A549 (cell line): ENCODE measurements around the gene HOXD10. TPM values are rescaled to one million over a fixed set of nuclear protein-coding genes. Genes with fewer than 3 reads are reported as not detected.
A peak's percentile ranks its signal among the peaks of the same experiment; 100 is the strongest.

Experiments used
- ATAC-seq, 2 experiments: fragments of 200-7000 bp in 1 of 2; fragments of >200 bp in 1 of 2; cut with Nextera tagmentation in 1 of 2; cut with Tn5 transposase in 1 of 2; 3 replicates each; pipeline versions ENCODE4 v1.8.0 to v1.9.1; 2018 to 2020; ENCODE audit warnings: mild to moderate bottlenecking in 1 of 2, moderate library complexity in 1 of 2
- CTCF ChIA-PET: fragments of 300-600 bp; sonication (Branson Sonifier 250); formaldehyde crosslinking; extraction: SDS; loops from one replicate; lab custom pipeline; 2021; ENCODE audit warnings: antibody characterized with exemption, inconsistent platforms; lab: Yijun Ruan, JAX
- POLR2A ChIA-PET: fragments of 350-600 bp; formaldehyde crosslinking; extraction: SDS; loops from one replicate; lab custom pipeline; 2021; ENCODE audit warnings: antibody characterized with exemption, inconsistent platforms; lab: Yijun Ruan, JAX
- DNase-seq, 2 experiments: peaks; one replicate each; pipeline versions ENCODE4 v3.0.0 to v3.0.0-alpha.2; 2011 to 2016; ENCODE audit warnings: low read depth in 1 of 2, low spot score in 1 of 2
- FAIRE-seq: peaks from 2 replicates; lab custom pipeline; 2011; peaks lifted over from hg19 to GRCh38; lab: Jason Lieb, UNC
- H3K27ac ChIP-seq, 2 experiments: fragments of >200 bp; sonication (Bioruptor Twin); formaldehyde crosslinking; 3 replicates each; pipeline ENCODE4 v1.5.1; 2016 to 2017
- H3K4me1 ChIP-seq: fragments of >200 bp; sonication (Bioruptor Twin); formaldehyde crosslinking; 3 replicates; pipeline ENCODE4 v1.6.1; 2016
- H3K4me2 ChIP-seq: fragments of >200 bp; sonication (Bioruptor Twin); formaldehyde crosslinking; 3 replicates; pipeline ENCODE4 v1.6.1; 2016
- H3K4me3 ChIP-seq: fragments of >200 bp; sonication (Bioruptor Twin); formaldehyde crosslinking; 3 replicates; pipeline ENCODE4 v1.5.1; 2016
- H3K9me3 ChIP-seq: fragments of >200 bp; sonication (Bioruptor Twin); formaldehyde crosslinking; 3 replicates; pipeline ENCODE4 v1.6.1; 2016
- BHLHE40 ChIP-seq: IDR thresholded peaks from 2 replicates; pipeline ENCODE4 v1.6.1; 2012; ENCODE audit warnings: low read depth, low read length, inconsistent platforms
- CEBPB ChIP-seq, 2 experiments: fragments of >200 bp in 1 of 2; sonication (Bioruptor Twin) in 1 of 2; formaldehyde crosslinking in 1 of 2; IDR thresholded peaks; 2 replicates each; pipeline ENCODE4 v1.6.1; 2012 to 2016
- CHD2 ChIP-seq: fragments of 150-350 bp; IDR thresholded peaks from 2 replicates; pipeline ENCODE4 v1.6.1; 2014; ENCODE audit warnings: low read length; ENCODE audit not compliant: partially characterized antibody
- CTCF ChIP-seq: fragments of >200 bp; sonication (Bioruptor Twin); formaldehyde crosslinking; IDR thresholded peaks from 3 replicates; pipeline ENCODE4 v1.5.1; 2016
- EHF ChIP-seq: fragments of 250-450 bp; sonication (Bioruptor Pico); IDR thresholded peaks from 2 replicates; pipeline ENCODE4 v1.5.0; 2020; ENCODE audit warnings: mild to moderate bottlenecking
- ELK1 ChIP-seq: fragments of 150-350 bp; IDR thresholded peaks from 2 replicates; pipeline ENCODE4 v1.6.1; 2014; ENCODE audit warnings: low read depth, mild to moderate bottlenecking, low read length
- FOSB ChIP-seq: fragments of 250-450 bp; sonication (Bioruptor Pico); IDR thresholded peaks from 2 replicates; pipeline ENCODE4 v1.5.0; 2020; ENCODE audit warnings: mild to moderate bottlenecking, moderate library complexity
- FOSL2 ChIP-seq, 2 experiments: fragments of 450-650 bp in 1 of 2; fragments of >200 bp in 1 of 2; sonication (Bioruptor Twin) in 1 of 2; formaldehyde crosslinking; IDR thresholded peaks; 2 replicates each; pipeline versions ENCODE4 v1.5.0 to v1.6.1; 2016 to 2020; ENCODE audit warnings: mild to moderate bottlenecking in 1 of 2, moderate library complexity in 1 of 2
- HEYL ChIP-seq: fragments of 250-450 bp; sonication (Bioruptor Pico); IDR thresholded peaks from 2 replicates; pipeline ENCODE4 v1.8.0; 2021; ENCODE audit warnings: mild to moderate bottlenecking, moderate library complexity
- JUNB ChIP-seq: fragments of >200 bp; sonication (Bioruptor Twin); formaldehyde crosslinking; IDR thresholded peaks from 2 replicates; pipeline ENCODE4 v1.6.1; 2016
- KDM1A ChIP-seq: fragments of 200-600 bp; sonication (generic); IDR thresholded peaks from 2 replicates; pipeline ENCODE4 v1.6.1; 2016; ENCODE audit warnings: low read depth, mild to moderate bottlenecking
- MAZ ChIP-seq: fragments of 150-350 bp; IDR thresholded peaks from 2 replicates; pipeline ENCODE4 v1.6.1; 2014; ENCODE audit warnings: antibody characterized with exemption, low read depth, low read length, borderline replicate concordance
- MYC ChIP-seq: IDR thresholded peaks from 2 replicates; pipeline ENCODE4 v1.6.1; 2012; ENCODE audit warnings: mild to moderate bottlenecking, inconsistent platforms, low read length, improper control_type of control experiment, borderline replicate concordance
- NR3C1 ChIP-seq: fragments of >200 bp; sonication (Bioruptor Twin); formaldehyde crosslinking; IDR thresholded peaks from 3 replicates; pipeline ENCODE4 v1.6.1; 2017
- POLR2AphosphoS2 ChIP-seq: conservative IDR thresholded peaks from 2 replicates; pipeline ENCODE4 v1.6.1; 2012; ENCODE audit warnings: low read length, improper control_type of control experiment, inconsistent platforms
- RAD21 ChIP-seq, 2 experiments: fragments of >200 bp in 1 of 2; sonication (Bioruptor Twin) in 1 of 2; formaldehyde crosslinking in 1 of 2; IDR thresholded peaks in 1 of 2; conservative IDR thresholded peaks in 1 of 2; 2 replicates in 1 of 2; 3 replicates in 1 of 2; pipeline ENCODE4 v1.6.1; 2012 to 2018; ENCODE audit warnings: inconsistent platforms in 1 of 2
- RARB ChIP-seq: fragments of 250-450 bp; sonication (Bioruptor Pico); IDR thresholded peaks from 2 replicates; pipeline ENCODE4 v1.8.0; 2021; ENCODE audit warnings: mild to moderate bottlenecking, moderate library complexity
- RFX5 ChIP-seq: fragments of 450-650 bp; IDR thresholded peaks from 2 replicates; pipeline ENCODE4 v1.7.1; 2014; ENCODE audit warnings: antibody characterized with exemption, mild to moderate bottlenecking, moderate library complexity
- SREBF2 ChIP-seq: fragments of 450-650 bp; IDR thresholded peaks from 2 replicates; pipeline ENCODE4 v1.6.1; 2014; ENCODE audit warnings: mild to moderate bottlenecking, moderate library complexity
- TFCP2L1 ChIP-seq: fragments of 250-450 bp; sonication (Bioruptor Pico); IDR thresholded peaks from 2 replicates; pipeline ENCODE4 v1.5.0; 2021; ENCODE audit warnings: mild to moderate bottlenecking
- ZSCAN20 ChIP-seq: fragments of 250-450 bp; sonication (Bioruptor Pico); IDR thresholded peaks from 2 replicates; pipeline ENCODE4 v1.8.0; 2022; ENCODE audit warnings: mild to moderate bottlenecking, moderate library complexity
- WGBS: methylation state at CpG from one replicate; pipeline ENCODE4 v1.1.6; 2017; ENCODE audit errors: missing lambda C conversion rate; 5-methylcytosine and 5-hydroxymethylcytosine counted together
- polyA plus RNA-seq, 4 experiments: library from polyadenylated mRNA; depleted of rRNA in 3 of 4; stranded (reverse); fragments of >200 nt; fragmentation: RNase III in 1 of 4; extraction: RNeasy Plus Mini Kit Qiagen cat#74134 plus additional on column Dnase treatment in 1 of 4; gene quantifications; 2 replicates in 3 of 4; 3 replicates in 1 of 4; pipeline ENCODE4 v1.2.3, GENCODE V29; 2011 to 2017
- TF ChIP-seq, protein P1 (sequence below): fragments of 250-450 bp; sonication (Bioruptor Pico); IDR thresholded peaks from 2 replicates; pipeline ENCODE4 v1.5.0; 2021; ENCODE audit warnings: mild to moderate bottlenecking, moderate library complexity, borderline replicate concordance

Gene HOXD10
- polyA plus RNA-seq, 2 of the 4 experiments (the other 2 are of a cell fraction), result 4.3 to 4.8 TPM

DNA sequence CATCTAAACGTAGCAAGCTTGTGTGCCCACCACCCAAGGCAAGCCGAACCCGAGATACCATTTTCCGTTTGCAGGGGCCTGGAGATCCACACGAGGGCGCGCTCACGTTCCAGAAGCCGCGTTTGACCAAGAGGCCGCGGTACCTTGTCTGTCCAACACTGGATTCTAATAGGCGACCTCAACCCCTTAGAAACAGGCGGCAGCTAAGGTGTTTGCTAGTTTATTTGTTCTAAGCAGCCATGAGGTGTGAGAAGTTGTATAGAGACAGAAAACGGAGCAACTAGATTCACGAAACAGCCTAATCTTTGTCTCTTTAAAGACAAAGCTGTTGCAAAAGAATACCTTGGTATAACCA is 5.3 kb upstream of the HOXD10 start (continued):
- TF ChIP-seq FOSL2 (IDR thresholded peaks at IDR 0.05) (no peak), FOSL2 (CRISPR knock-in tag; IDR thresholded peaks at IDR 0.05) (no peak), MYC (no peak), EHF (CRISPR knock-in tag) (no peak), BHLHE40 (no peak), SREBF2 (no peak), CTCF (peak; percentile 82), RARB (CRISPR knock-in tag) (no peak), JUNB (no peak), NR3C1 (no peak), CEBPB (IDR thresholded peaks at IDR 0.05) (no peak)
- TF ChIP-seq, all 56 proteins: peak for 3

- POLR2A ChIA-PET, result no interaction called here
- FAIRE-seq (no peak), ATAC-seq (no peak), DNase-seq (no peak)
- H3K4me3 ChIP-seq, result no peak overlapping the region
- TF ChIP-seq ELK1 (no peak), CHD2 (no peak), FOSB (no peak), RARB (CRISPR knock-in tag) (no peak), KDM1A (no peak), RFX5 (no peak), POLR2AphosphoS2 (no peak), TFCP2L1 (CRISPR knock-in tag) (no peak), RAD21 (conservative IDR thresholded peaks at IDR 0.05 in 1 of 2, IDR thresholded peaks at IDR 0.05 in 1 of 2) (no peak), ZSCAN20 (no peak), HEYL (no peak), MAZ (no peak)
- TF ChIP-seq, protein P1, sequence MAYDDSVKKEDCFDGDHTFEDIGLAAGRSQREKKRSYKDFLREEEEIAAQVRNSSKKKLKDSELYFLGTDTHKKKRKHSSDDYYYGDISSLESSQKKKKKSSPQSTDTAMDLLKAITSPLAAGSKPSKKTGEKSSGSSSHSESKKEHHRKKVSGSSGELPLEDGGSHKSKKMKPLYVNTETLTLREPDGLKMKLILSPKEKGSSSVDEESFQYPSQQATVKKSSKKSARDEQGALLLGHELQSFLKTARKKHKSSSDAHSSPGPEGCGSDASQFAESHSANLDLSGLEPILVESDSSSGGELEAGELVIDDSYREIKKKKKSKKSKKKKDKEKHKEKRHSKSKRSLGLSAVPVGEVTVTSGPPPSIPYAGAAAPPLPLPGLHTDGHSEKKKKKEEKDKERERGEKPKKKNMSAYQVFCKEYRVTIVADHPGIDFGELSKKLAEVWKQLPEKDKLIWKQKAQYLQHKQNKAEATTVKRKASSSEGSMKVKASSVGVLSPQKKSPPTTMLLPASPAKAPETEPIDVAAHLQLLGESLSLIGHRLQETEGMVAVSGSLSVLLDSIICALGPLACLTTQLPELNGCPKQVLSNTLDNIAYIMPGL, result no peak
- CTCF ChIA-PET, result interaction anchor here (0.9 to 3.7 kb wide), 15 partner anchors 8 to 1037 kb away, joined by 3 to 36 read pairs (median 7); partner anchors contain the start of gene HOXD9
- 78% methylated on average over 29 of the region's 29 CpGs for WGBS
- peaks cover 4% of the 10 kb centered on the region; the same call in 2 of the 3 replicates for H3K4me1 ChIP-seq
- no peaks in the 10 kb centered on the region for H3K9me3 ChIP-seq
- H3K4me2 ChIP-seq, result no peak overlapping the region; the same call in 2 of the 3 replicates
- H3K27ac ChIP-seq, result no peak overlapping the region
Measured at GRCh38 chr2:176111846-176112374, 4.7 kb upstream of the HOXD10 start.
